ENCODE results near the gene ABTB2.

GRCh38 chr11:34226210-34226609, 131.6 kb downstream of the ABTB2 start:
- TF ChIP-seq ZNF592 (IDR thresholded peaks at IDR 0.05), result no peak
- no peak for TF ChIP-seq ZBTB1 (CRISPR knock-in tag; IDR thresholded peaks at IDR 0.05; ENCODE audit: borderline replicate concordance, low read depth)
- no peak for TF ChIP-seq ZBTB26 (CRISPR knock-in tag; IDR thresholded peaks at IDR 0.05)
- no peak for TF ChIP-seq HIVEP1 (CRISPR knock-in tag; IDR thresholded peaks at IDR 0.05)
- no peak for TF ChIP-seq JUNB (CRISPR knock-in tag; conservative IDR thresholded peaks at IDR 0.05)
- TF ChIP-seq MLX (CRISPR knock-in tag; conservative IDR thresholded peaks at IDR 0.05), result no peak
- TF ChIP-seq RNF2 (IDR thresholded peaks at IDR 0.05), result no peak
- no peak for TF ChIP-seq ZNF766 (CRISPR knock-in tag; conservative IDR thresholded peaks at IDR 0.05)
- no peak for TF ChIP-seq DACH1 (IDR thresholded peaks at IDR 0.05; ENCODE audit: partially characterized antibody)
- no peak for TF ChIP-seq USF1 (CRISPR knock-in tag; IDR thresholded peaks at IDR 0.05)
- TF ChIP-seq TCF3 (CRISPR knock-in tag; IDR thresholded peaks at IDR 0.05), result no peak
- TF ChIP-seq CREM (IDR thresholded peaks at IDR 0.05; ENCODE audit: low read depth), result no peak

Measured in K562 (cell line).